Gastrocnemius medialis (tissue), 4 donors: ENCODE data around the gene PSMC1.

Experiments used
- CTCF ChIP-seq, 5 experiments: fragments of 450-650 bp in 3 of 5; fragments of 200-600 bp in 2 of 5; sonication (generic) in 2 of 5; IDR thresholded peaks in 4 of 5; conservative IDR thresholded peaks in 1 of 5; 1 replicate in 4 of 5; 2 replicates in 1 of 5; pipeline ENCODE4 v1.5.1; 2016 to 2019; ENCODE audit warnings: antibody characterized with exemption in 5 of 5, mild to moderate bottlenecking in 3 of 5, moderate library complexity in 3 of 5
- POLR2A ChIP-seq, 2 donors: fragments of 450-650 bp; IDR thresholded peaks; one replicate each; pipeline ENCODE4 v1.6.1; 2017; ENCODE audit warnings: antibody characterized with exemption in 2 of 2, mild to moderate bottlenecking in 2 of 2, moderate library complexity in 2 of 2

GRCh38 chr14:90274808-90275457 lies 18.6 kb downstream of the PSMC1 start:
- no peak for TF ChIP-seq CTCF (IDR thresholded peaks at IDR 0.05 in 4 of 5, conservative IDR thresholded peaks at IDR 0.05 in 1 of 5)
- TF ChIP-seq POLR2A (IDR thresholded peaks at IDR 0.05) = no peak
